Measurements from ENCODE around the gene SLC28A2. TPM values are rescaled to one million over a fixed set of nuclear protein-coding genes. Genes with fewer than 3 reads are reported as not detected.

The SLC28A2 gene
- total and polyA plus RNA-seq, 12 donors: under 0.01 to 0.37 (median 0.10) TPM; not detected in 6

GRCh38 chr15:45262906-45263461 is 10.9 kb downstream of the SLC28A2 start:
- intact Hi-C loops (cut with DNase I): no loop called here
- Histone ChIP-seq H3K4me1 (replicated peaks in 1 of 2) (no peaks in the 10 kb centered on the region), H3K4me3 (no peak overlapping the region), H3K9me3 (replicated peaks in 1 of 3) (no peaks in the 10 kb centered on the region), H3K27ac (no peak overlapping the region), H3K27me3 (no peaks in the 10 kb centered on the region), H3K36me3 (replicated peaks in 1 of 2) (no peaks in the 10 kb centered on the region)
- TF ChIP-seq POLR2A (IDR thresholded peaks at IDR 0.05): no peak
- no peak for TF ChIP-seq CTCF (IDR thresholded peaks at IDR 0.05)
- DNase-seq: no peak
- 75 to 80% (median 76%) methylated on average over 4 of the region's 4 CpGs for WGBS, 4 donors

DNA sequence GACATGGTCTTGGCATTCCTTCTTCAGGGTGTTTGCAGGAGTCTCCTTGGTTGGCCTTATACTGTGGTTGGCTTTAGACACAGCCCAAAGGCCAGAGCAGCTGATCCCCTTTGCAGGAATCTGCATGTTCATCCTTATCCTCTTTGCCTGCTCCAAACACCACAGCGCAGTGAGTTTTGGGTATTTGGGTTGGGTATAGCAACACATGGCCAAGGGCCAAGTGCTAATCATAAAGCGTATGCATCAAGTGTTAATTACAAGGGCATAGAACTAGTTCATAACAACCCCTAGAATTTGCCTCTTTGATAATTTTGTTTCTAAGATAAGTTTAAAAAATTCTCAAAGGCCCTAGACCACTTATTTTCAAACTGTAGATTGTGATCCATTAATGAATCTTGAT is 11.8 kb downstream of the SLC28A2 start:
- Histone ChIP-seq H3K36me3 (replicated peaks in 1 of 2) (no peaks in the 10 kb centered on the region), H3K9me3 (replicated peaks in 1 of 3) (no peaks in the 10 kb centered on the region), H3K27me3 (no peaks in the 10 kb centered on the region), H3K4me3 (no peak overlapping the region), H3K4me1 (replicated peaks in 1 of 2) (no peaks in the 10 kb centered on the region), H3K27ac (no peak overlapping the region)
- no peak for DNase-seq
- TF ChIP-seq CTCF (IDR thresholded peaks at IDR 0.05): no peak
- no peak for TF ChIP-seq POLR2A (IDR thresholded peaks at IDR 0.05)
- 93 to 97% (median 95%) methylated on average over 2 of the region's 2 CpGs for WGBS, 4 donors
- intact Hi-C loops (cut with DNase I): no loop called here

- DNase-seq: no peak
- no peak for TF ChIP-seq CTCF (IDR thresholded peaks at IDR 0.05)
- no peak for TF ChIP-seq POLR2A (IDR thresholded peaks at IDR 0.05)
- 84 to 93% (median 90%) methylated on average over 2 to 3 of the region's 3 CpGs for WGBS, 4 donors
Measured at GRCh38 chr15:45265506-45265905, 13.5 kb downstream of the SLC28A2 start.

DNA sequence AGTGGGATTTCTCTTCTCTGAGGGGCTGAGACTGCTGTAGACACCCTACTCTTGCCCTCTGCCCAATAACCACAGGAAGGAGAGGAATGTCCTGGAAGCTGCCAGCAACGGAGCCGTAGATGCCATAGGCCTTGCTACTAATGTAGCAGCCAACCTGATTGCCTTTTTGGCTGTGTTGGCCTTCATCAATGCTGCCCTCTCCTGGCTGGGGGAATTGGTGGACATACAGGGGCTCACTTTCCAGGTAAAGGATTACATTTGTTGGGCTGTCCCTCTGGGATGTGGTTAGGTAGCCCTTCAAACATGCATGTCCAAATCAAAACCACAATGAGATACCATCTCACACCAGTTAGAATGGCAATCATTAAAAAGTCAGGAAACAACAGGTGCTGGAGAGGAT is 16.1 kb downstream of the SLC28A2 start:
- DNase-seq: no peak
- H3K27me3 ChIP-seq: no peaks in the 10 kb centered on the region
- WGBS, 4 donors: 64 to 72% (median 66%) methylated on average over 2 of the region's 2 CpGs
- TF ChIP-seq CTCF (IDR thresholded peaks at IDR 0.05): no peak
- TF ChIP-seq POLR2A (IDR thresholded peaks at IDR 0.05): no peak
- no peak overlapping the region for H3K27ac ChIP-seq
- no peak overlapping the region for H3K4me3 ChIP-seq
- intact Hi-C loops (cut with DNase I): no loop called here
- no peaks in the 10 kb centered on the region for H3K9me3 ChIP-seq (replicated peaks in 1 of 3)
- no peaks in the 10 kb centered on the region for H3K4me1 ChIP-seq (replicated peaks in 1 of 2)
- no peaks in the 10 kb centered on the region for H3K36me3 ChIP-seq (replicated peaks in 1 of 2)

More at GRCh38 chr15:45265506-45265905, 13.5 kb downstream of the SLC28A2 start:
- Histone ChIP-seq H3K27ac (no peak overlapping the region), H3K27me3 (no peaks in the 10 kb centered on the region), H3K4me1 (replicated peaks in 1 of 2) (no peaks in the 10 kb centered on the region), H3K9me3 (replicated peaks in 1 of 3) (no peaks in the 10 kb centered on the region), H3K4me3 (no peak overlapping the region), H3K36me3 (replicated peaks in 1 of 2) (no peaks in the 10 kb centered on the region)
- intact Hi-C loops (cut with DNase I): no loop called here
